ENCODE measurements around the gene PCMT1. TPM values are rescaled to one million over a fixed set of nuclear protein-coding genes. Genes with fewer than 3 reads are reported as not detected.

The PCMT1 gene
- total and polyA plus RNA-seq, 2 of the 8 experiments (the other 6 are each of a cell fraction or from before 2014, with no cell fraction given): 84.3 to 91.3 TPM

- TF ChIP-seq GABPA (IDR thresholded peaks at IDR 0.05; ENCODE audit: borderline replicate concordance, insufficient read depth, low read length): no peak
Measured at GRCh38 chr6:149756261-149756636, 6.7 kb downstream of the PCMT1 start (continued).

Measured in H1 (cell line).